HG03097 (cell line): Measurements from ENCODE around the gene CCDC88B.
"Not testable (repeated sequence)": the region's sequence is repeated elsewhere in the genome, so short reads cannot be mapped to it uniquely, and the experiment has no call there.

Source experiments
- ATAC-seq: cut with Tn5 transposase; IDR thresholded peaks from one replicate; pipeline ENCODE4 v1.9.1; 2021; ENCODE audit not compliant: unreplicated experiment, low FRiP score

The CCDC88B gene

DNA sequence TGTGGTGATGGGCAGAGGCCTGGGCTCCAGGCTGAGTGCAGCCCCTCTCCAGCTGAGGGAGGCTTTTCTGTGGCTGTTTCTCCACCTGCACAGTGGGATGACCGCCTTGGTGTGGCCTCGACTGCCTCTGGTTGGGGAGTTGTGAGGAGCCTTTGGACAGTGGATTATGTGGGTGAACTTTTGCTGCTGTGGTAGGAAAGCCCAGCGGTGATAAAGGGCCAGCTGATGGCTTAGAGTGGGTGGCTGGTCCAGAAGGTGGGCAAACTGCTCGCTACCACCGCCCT, 36.0 kb upstream of the CCDC88B start:
- no peak for ATAC-seq

DNA sequence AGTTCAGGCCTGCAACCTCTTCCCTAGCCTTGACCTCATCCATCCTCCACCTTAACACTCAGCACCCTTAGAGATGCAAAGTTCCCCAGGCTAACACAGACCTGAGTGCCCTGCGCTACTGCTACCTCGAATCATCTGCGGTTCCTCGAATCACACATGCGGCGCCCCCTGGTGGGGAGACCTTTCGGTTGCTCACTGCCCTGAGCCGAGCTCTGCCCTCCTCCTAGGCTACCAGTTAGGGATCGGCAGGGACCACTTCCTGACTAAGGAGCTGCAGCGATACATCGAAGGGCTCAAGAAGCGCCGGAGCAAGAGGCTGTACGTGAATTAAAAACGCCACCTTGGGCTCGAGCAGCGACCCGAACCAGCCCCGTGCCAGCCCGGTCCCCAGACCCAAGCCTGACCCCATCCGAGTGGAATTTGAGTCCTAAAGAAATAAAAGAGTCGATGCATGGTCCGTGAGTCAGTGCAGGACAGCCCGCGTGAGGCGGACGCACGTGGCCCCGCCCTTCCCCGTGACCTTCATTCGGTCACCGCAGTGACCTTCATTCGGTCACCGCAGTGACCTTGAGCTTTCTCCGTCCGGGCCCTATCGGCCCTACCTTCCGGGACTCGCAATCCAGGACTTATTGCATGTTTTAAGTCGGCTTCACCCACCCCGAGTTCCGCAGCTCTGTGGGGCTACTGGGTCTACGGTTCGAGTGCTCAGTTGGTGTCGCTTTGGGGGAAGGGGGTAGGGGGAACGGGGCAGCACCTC, 35.5 kb upstream of the CCDC88B start:
- peak; percentile 22 for ATAC-seq

DNA sequence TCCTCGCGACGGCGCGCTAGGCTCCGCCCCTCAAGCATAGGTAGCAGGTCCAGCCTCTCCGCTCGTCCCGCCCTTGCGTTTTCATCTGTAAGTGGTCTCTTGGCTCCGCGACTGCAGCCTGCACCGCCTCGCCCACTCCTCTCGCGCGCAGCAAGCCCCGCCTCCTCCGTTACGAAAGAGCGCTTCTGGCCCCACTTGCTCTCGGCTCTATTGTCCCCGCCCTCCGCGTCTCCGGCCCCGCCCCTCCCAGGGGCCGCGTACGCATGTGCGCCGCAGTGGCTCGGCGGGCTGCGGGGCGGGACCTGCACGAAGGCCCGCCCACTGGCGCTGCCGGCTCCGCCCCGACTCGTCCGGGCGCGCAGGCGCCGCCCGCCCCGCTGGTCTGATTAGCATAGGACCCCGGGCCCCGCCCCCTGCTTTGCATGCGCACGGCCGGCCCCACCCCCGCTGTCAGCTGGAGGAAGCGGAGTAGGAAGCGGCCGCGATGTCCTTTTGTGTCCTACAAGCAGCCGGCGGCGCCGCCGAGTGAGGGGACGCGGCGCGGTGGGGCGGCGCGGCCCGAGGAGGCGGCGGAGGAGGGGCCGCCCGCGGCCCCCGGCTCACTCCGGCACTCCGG, 34.8 kb upstream of the CCDC88B start, which contains the start of gene ESRRA:
Gene ESRRA, plus strand, starts transcription at position 450 of the 616 bp plus-strand sequence. CDS start 1,656 bp downstream, outside the sequence.
- ATAC-seq = peak; percentile 71

DNA sequence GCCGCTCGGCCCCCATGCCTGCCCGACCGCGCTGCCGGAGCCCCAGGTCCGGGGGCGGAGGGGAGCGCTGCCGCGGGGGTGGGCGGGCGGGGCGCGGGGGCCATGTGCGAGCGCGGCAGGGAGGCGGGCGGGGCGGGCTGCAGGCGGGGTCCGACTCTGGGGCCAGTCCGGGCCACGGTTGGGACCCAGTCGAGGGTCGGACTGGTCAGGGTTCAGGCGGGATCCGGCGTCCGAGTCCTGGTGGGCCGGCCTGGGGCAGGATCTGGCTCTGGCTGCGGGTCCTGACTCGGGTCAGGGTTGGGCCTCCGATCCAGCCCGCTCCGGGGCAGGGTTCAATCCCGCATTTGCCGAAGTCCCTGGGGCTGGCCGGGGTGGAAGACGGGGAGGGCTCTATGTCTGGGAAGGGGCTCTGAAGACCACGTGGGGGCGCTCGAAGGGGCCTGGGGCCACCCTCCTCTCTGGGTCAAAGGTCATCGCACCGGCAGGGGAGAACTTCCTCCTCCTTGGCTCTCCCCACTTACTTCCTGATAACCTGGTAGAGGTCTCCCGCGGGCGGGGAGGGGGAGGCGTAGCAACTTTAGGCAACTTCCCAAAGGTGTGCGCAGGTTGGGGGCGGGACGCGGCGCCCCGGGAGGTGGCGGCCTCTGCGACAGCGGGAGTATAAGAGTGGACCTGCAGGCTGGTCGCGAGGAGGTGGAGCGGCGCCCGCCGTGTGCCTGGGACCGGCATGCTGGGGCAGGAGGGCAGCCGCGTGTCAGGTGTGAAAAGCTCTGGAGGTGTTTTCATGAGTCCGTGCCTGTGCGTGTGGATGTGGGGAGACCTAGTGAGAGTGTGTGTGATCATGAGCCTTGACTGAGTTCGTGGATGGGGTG, 34.1 kb upstream of the CCDC88B start:
- peak; percentile 32 for ATAC-seq

DNA sequence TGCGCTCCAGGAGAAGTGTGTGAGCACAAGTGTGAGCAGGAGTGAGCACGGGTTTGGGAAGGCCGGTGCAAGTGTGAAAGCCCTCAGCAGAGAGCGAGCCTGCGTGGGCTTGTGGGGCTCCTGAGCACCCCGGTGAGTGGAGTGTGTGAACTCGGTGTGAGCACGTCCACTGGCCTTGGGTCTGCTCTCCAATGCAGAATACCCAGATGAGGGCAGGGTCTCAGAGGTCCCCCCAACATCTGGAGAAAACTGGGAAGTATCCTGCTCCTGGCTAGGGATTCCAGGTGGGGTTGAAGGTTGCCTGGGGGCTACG, 33.5 kb upstream of the CCDC88B start:
- no peak for ATAC-seq

DNA sequence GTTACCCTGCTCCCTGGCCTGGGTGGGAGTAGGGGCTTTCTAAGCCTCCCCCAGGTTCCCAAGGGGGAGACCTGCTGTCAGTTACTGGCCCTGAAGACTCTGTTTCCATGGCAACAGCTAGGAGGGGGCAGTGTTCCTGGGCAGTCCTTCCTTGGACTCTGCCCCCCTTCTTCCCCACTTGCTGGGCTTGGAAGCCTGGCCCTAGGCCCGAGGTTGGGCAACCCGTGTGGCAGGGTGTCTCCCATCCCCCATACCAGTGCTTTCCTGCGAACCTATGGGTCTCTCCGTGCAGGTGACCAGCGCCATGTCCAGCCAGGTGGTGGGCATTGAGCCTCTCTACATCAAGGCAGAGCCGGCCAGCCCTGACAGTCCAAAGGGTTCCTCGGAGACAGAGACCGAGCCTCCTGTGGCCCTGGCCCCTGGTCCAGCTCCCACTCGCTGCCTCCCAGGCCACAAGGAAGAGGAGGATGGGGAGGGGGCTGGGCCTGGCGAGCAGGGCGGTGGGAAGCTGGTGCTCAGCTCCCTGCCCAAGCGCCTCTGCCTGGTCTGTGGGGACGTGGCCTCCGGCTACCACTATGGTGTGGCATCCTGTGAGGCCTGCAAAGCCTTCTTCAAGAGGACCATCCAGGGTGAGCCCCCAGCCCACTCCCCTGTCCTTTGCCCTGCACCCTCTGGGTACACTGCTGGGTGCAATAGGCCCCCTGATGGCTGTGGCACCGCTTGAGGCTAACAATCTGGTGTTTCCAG, 33.0 kb upstream of the CCDC88B start:
- no peak for ATAC-seq

DNA sequence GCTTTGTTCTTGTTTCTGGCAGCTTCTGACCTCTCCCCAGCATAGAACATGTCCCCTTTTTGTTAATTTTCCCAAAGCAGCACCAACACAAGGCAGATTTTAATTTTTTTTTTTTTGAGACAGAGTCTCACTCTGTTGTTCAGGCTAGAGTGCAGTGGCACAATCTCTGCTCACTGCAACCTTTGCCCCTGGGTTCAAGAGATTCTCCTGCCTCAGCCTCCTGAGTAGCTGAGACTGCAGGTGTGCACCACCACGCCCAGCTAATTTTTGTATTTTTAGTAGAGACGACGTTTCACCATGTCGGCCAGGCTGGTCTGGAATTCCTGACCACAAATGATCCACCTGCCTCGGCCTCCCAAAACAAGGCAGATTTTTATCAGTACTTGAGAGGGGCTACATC, 32.2 kb upstream of the CCDC88B start:
- not testable (repeated sequence) for ATAC-seq

DNA sequence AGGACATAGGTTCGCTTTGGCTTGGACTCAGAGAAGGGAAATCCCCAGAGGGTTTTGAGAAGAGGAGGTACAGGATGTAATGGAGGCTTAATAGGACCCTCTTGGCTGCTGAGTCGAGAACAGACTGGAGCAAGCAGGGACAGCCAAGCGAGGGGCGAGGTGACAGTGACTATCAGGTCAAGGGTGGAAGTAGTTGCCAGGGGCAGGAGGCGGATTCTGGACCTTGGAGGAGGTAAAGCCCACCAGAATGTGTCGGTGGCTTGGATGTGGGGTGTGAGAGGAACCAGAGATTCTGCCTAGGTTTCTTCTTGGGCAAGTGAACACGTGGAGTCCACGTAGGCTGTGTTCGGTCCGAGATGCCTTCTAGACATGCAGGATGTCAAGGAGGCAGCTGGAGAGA, 27.1 kb upstream of the CCDC88B start:
- no peak for ATAC-seq

DNA sequence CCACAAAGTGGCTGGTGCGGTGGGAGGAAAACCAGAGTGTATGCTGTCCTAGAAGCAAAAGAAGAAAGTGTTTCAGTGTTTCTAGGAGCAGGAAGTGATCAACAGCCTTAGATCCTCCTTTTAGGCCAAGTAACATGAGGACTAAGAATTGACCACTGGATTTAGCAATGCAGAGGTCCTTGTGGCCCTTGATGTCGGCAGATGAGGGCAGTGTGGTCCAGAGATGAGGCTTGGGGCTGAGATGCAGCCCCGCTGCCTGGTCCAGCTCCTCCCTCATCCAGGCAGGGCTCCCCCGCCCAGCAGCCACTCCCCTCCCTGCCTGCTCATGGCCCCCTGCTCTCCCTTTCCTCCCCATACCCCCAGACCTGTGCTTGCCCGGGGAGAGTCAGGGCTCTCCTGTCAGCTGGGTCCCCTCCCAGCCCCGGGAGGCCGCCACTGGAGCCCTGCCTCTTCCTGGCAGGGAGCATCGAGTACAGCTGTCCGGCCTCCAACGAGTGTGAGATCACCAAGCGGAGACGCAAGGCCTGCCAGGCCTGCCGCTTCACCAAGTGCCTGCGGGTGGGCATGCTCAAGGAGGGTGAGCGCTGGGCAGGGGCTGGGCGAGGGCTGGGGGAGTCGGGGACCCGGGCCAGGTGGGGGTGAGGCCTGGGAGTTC, 26.4 kb upstream of the CCDC88B start:
- ATAC-seq = no peak

DNA sequence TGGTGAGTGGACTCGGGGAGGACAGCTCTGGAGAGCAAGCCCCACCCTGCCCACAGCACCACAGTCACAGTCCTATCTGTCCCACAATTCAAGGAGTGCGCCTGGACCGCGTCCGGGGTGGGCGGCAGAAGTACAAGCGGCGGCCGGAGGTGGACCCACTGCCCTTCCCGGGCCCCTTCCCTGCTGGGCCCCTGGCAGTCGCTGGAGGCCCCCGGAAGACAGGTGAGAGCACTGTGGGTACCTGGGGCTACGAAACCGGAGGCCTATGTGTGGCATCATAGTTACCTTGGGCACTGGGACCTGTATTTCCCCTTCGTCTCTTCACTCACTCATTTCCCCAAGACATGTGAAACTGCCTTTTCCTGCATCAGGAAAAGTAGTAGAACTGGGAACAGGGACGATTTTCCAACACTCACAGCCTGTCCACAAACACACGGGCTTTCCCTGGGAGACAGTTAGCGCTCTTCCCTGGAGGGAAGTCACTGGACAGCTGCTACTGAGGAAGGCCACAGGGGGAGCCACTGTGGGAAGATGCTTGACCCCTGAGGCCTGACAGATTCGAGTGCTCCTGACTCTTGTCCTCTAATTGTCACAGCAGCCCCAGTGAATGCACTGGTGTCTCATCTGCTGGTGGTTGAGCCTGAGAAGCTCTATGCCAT, 25.7 kb upstream of the CCDC88B start:
- no peak for ATAC-seq

DNA sequence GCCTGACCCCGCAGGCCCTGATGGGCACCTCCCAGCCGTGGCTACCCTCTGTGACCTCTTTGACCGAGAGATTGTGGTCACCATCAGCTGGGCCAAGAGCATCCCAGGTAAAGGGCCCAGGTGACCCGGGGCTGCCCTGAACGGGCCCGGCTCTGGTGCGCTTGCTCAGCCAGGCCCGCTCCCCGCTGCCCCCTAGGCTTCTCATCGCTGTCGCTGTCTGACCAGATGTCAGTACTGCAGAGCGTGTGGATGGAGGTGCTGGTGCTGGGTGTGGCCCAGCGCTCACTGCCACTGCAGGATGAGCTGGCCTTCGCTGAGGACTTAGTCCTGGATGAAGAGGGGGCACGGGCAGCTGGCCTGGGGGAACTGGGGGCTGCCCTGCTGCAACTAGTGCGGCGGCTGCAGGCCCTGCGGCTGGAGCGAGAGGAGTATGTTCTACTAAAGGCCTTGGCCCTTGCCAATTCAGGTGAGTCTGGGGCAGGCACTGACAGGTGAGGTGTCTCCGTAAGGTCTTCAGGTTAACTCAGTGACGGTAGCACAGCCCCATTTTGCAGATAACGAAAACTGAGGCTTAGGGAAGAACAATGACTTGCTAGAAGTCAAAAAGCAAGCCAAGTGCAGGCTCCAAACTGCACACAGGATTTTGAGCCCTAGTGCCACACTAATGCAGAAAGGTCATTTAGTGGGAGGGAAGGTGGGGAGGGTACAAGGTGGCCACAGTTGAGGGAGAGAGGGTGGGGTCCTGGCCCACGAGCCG, 25.0 kb upstream of the CCDC88B start:
- ATAC-seq = no peak

DNA sequence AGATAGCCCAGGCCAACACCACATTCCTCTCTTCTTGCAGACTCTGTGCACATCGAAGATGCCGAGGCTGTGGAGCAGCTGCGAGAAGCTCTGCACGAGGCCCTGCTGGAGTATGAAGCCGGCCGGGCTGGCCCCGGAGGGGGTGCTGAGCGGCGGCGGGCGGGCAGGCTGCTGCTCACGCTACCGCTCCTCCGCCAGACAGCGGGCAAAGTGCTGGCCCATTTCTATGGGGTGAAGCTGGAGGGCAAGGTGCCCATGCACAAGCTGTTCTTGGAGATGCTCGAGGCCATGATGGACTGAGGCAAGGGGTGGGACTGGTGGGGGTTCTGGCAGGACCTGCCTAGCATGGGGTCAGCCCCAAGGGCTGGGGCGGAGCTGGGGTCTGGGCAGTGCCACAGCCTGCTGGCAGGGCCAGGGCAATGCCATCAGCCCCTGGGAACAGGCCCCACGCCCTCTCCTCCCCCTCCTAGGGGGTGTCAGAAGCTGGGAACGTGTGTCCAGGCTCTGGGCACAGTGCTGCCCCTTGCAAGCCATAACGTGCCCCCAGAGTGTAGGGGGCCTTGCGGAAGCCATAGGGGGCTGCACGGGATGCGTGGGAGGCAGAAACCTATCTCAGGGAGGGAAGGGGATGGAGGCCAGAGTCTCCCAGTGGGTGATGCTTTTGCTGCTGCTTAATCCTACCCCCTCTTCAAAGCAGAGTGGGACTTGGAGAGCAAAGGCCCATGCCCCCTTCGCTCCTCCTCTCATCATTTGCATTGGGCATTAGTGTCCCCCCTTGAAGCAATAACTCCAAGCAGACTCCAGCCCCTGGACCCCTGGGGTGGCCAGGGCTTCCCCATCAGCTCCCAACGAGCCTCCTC, 24.1 kb upstream of the CCDC88B start:
- ATAC-seq = not testable (repeated sequence)

DNA sequence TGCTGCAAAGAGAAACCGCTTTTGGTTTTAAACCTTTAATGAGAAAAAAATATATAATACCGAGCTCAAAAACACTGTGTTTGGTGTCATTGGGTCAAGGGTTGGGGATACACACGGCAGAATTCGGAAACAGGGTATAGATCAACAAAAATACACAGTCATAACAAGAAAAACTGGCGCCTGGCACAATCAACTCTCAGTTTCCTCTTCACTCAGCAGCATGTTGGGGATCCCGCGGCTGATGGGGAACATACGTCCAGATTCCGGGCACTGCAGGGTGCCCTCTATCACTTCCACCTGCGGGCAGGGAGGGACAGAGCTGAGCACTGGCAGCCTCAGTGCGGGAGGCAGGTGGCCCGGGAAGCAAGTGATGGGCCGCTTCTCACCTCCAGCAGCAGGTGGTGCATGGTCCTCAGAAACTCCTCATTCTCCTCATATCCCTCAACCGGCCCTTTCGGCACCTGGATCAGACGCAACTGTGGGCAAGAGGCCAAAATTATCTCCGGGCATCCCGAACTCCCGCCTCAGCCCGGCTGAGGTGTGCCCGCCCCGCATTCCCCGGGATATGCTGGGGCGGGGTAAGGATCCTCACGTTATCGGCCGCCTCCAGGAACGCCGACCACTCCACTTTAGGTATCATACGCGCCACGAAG, 23.2 kb upstream of the CCDC88B start:
- ATAC-seq = peak; percentile 15

DNA sequence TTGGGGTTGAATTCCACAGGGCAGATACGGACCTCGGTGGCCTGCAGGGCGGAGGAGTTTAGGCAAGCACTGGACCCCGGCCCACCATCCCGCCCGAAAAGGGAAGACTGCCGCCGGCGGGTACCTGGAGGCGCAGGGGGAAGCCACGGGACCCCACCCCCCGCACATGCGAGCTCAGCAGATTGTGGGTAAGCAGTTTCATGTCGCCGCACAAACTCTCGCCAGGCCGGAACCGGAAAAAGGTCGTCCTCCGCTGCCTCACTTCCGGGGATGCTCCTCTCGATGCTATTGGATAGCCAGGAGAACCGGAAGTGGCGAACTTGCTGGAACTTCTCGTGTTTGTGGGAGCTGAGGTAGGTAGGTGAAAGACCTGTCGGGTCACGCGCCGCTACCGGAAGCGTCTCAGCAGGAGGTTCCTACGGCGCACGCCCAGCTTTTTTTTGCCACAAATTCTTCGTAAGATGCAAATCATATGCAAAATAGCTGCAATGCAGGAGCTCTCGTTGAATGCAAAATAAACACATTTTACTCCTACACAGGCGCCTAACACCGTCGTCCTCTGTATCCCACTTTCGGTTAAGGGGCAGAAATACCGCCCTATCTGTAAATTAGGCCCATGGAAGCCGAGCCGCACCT, 22.6 kb upstream of the CCDC88B start, which contains the start of gene TRMT112:
Gene TRMT112, minus strand, starts transcription at position 235 of the 636 bp plus-strand sequence. Its CDS starts 33 bp downstream, at position 202.
- peak; percentile 44 for ATAC-seq

DNA sequence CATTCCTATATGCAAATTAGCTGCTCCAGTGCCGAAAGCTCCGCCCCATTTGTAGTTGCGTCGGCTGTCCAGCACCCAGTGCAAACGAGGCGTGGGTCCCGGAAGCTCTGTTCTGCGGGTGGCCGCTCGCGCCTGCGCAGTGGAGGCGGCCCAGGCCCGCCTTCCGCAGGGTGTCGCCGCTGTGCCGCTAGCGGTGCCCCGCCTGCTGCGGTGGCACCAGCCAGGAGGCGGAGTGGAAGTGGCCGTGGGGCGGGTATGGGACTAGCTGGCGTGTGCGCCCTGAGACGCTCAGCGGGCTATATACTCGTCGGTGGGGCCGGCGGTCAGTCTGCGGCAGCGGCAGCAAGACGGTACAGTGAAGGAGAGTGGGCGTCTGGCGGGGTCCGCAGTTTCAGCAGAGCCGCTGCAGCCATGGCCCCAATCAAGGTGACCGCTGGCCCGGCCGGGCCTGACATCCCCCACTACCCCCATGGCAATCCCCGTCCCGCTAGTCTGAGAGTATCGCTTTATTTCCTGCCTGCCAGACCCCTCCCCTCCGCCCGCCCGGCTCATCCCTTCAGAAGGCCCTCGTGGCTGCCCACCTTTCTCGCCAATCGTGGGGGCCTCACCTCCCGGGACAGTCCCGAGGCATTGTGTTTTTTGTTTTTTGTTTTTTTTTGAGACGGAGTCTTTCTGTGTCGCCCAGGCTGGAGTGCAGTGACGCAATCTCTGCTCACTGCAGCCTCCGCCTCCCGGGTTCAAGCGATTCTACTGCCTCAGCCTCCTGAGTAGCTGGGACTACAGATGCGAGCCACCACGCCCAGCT, 21.8 kb upstream of the CCDC88B start, which contains the start of gene PRDX5:
Gene PRDX5, plus strand, starts transcription at position 161 of the 805 bp plus-strand sequence. Its CDS starts 95 bp downstream, at position 256.
- peak; percentile 63 for ATAC-seq
